ENCODE data around the gene HGFAC. TPM values are rescaled to one million over a fixed set of nuclear protein-coding genes. Genes with fewer than 3 reads are reported as not detected.

HGFAC gene
- polyA plus RNA-seq, 1 of the 3 experiments (the other 2 are of a cell fraction), result 0.43 TPM

DNA sequence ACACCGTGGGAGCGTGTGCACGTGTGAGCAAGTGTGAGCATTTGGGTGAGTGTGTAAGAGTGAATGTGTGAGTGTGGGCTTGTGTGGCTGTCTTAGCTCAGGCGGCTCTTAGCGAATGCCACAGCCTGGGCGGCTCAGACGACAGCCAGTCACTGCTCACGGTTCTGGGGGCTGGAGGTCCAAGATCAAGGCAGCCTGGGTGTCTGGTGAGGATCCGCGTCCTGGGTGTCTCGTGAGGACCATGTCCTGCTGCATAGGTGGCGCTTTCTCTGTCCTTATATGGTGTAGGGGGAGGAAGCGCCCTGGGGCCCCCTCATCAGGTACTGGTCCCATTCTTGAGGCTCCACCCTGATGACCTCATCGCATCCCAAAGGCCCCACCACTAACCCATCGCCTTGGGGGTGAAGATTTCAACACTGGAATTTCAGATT is 25.8 kb downstream of the HGFAC start:
- ChIA-PET POLR2A (no interaction called here), CTCF (no interaction called here)
- Histone ChIP-seq H2AFZ (ENCODE audit: low read depth) (no peak overlapping the region), H3F3A (replicated peaks; ENCODE audit: insufficient read depth) (peaks cover 7% of the 10 kb centered on the region), H3K4me3 (ENCODE audit: low read depth in 2 of 2, low read length in 1 of 2) (no peak overlapping the region), H3K4me2 (no peak overlapping the region), H3K36me3 (replicated peaks in 1 of 2; ENCODE audit: control insufficient read depth in 1 of 2, insufficient read depth in 2 of 2, low read length in 1 of 2) (no peaks in the 10 kb centered on the region), H3K9me2 (no peaks in the 10 kb centered on the region), H3K27me3 (ENCODE audit: insufficient read depth) (no peaks in the 10 kb centered on the region; the same call in 1 of the 2 replicates), H4K20me1 (ENCODE audit: insufficient read depth) (no peaks in the 10 kb centered on the region), H3K9ac (no peak overlapping the region), H3K4me1 (ENCODE audit: control insufficient read depth in 1 of 2, insufficient read depth in 2 of 2, low read depth in 1 of 2, low read length in 1 of 2) (no peaks in the 10 kb centered on the region), H3K27ac (ENCODE audit: low read depth in 2 of 2, low read length in 1 of 2) (no peak overlapping the region), H3K79me2 (ENCODE audit: insufficient read depth) (no peaks in the 10 kb centered on the region), H3K9me3 (no peaks in the 10 kb centered on the region)
- TF ChIP-seq FOSL2 (IDR thresholded peaks at IDR 0.05; ENCODE audit: borderline replicate concordance, low read depth), result no peak
- TF ChIP-seq, protein P1, sequence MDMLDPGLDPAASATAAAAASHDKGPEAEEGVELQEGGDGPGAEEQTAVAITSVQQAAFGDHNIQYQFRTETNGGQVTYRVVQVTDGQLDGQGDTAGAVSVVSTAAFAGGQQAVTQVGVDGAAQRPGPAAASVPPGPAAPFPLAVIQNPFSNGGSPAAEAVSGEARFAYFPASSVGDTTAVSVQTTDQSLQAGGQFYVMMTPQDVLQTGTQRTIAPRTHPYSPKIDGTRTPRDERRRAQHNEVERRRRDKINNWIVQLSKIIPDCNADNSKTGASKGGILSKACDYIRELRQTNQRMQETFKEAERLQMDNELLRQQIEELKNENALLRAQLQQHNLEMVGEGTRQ (IDR thresholded peaks at IDR 0.05; ENCODE audit: borderline replicate concordance, low read depth, low read length), result no peak
- no peak for TF ChIP-seq YY1 (IDR thresholded peaks at IDR 0.05; ENCODE audit: low read depth)
- no peak for TF ChIP-seq RXRA (IDR thresholded peaks at IDR 0.05; ENCODE audit: borderline replicate concordance, low read depth)
- TF ChIP-seq TAF1 (IDR thresholded peaks at IDR 0.05; ENCODE audit: borderline replicate concordance, low read depth, low read length), result no peak
- TF ChIP-seq, protein P2, sequence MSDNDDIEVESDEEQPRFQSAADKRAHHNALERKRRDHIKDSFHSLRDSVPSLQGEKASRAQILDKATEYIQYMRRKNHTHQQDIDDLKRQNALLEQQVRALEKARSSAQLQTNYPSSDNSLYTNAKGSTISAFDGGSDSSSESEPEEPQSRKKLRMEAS (IDR thresholded peaks at IDR 0.05; ENCODE audit: low read depth), result no peak
- TF ChIP-seq FOXM1 (IDR thresholded peaks at IDR 0.05; ENCODE audit: low read depth), result no peak
- TF ChIP-seq RCOR1 (IDR thresholded peaks at IDR 0.05; ENCODE audit: low read length), result no peak
- TF ChIP-seq, protein P3, sequence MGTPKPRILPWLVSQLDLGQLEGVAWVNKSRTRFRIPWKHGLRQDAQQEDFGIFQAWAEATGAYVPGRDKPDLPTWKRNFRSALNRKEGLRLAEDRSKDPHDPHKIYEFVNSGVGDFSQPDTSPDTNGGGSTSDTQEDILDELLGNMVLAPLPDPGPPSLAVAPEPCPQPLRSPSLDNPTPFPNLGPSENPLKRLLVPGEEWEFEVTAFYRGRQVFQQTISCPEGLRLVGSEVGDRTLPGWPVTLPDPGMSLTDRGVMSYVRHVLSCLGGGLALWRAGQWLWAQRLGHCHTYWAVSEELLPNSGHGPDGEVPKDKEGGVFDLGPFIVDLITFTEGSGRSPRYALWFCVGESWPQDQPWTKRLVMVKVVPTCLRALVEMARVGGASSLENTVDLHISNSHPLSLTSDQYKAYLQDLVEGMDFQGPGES (IDR thresholded peaks at IDR 0.05; ENCODE audit: low read depth, low read length), result no peak
- TF ChIP-seq RAD21 (IDR thresholded peaks at IDR 0.05; ENCODE audit: low read length), result no peak
- no peak for TF ChIP-seq EP300 (IDR thresholded peaks at IDR 0.05; ENCODE audit: borderline replicate concordance in 1 of 2, low read depth in 1 of 2, low read length in 1 of 2)
- no peak for TF ChIP-seq CHD2 (IDR thresholded peaks at IDR 0.05; ENCODE audit: low read length, partially characterized antibody)
- TF ChIP-seq, protein P4, sequence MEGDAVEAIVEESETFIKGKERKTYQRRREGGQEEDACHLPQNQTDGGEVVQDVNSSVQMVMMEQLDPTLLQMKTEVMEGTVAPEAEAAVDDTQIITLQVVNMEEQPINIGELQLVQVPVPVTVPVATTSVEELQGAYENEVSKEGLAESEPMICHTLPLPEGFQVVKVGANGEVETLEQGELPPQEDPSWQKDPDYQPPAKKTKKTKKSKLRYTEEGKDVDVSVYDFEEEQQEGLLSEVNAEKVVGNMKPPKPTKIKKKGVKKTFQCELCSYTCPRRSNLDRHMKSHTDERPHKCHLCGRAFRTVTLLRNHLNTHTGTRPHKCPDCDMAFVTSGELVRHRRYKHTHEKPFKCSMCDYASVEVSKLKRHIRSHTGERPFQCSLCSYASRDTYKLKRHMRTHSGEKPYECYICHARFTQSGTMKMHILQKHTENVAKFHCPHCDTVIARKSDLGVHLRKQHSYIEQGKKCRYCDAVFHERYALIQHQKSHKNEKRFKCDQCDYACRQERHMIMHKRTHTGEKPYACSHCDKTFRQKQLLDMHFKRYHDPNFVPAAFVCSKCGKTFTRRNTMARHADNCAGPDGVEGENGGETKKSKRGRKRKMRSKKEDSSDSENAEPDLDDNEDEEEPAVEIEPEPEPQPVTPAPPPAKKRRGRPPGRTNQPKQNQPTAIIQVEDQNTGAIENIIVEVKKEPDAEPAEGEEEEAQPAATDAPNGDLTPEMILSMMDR (IDR thresholded peaks at IDR 0.05), result no peak
- no peak for DNase-seq
- 71% methylated on average over 7 of the region's 15 CpGs for WGBS (ENCODE audit: low lambda C conversion rate)

DNA sequence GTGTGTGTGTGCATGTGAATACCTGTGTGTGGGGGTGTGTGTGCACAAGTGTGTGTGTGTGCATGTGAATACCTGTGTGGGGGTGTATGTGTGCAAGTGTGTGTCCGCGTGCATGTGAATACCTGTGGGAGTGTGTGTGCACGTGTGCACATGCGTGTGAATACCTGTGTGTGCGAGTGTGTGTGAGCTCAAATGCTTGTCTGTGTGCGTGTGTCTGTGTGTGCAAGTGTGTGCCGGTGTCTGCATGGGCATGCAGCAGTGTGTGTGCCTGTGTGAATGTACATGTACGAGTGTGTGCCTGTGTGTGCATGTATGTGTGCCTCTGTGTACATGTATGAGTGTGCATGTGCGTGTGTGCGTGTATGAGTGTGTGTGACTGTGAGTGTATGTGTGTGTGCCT is 26.4 kb downstream of the HGFAC start:
- CTCF ChIA-PET, result no interaction called here
- H3K4me1 ChIP-seq (ENCODE audit: control insufficient read depth in 1 of 2, insufficient read depth in 2 of 2, low read depth in 1 of 2, low read length in 1 of 2), result no peaks in the 10 kb centered on the region
- TF ChIP-seq GABPA (IDR thresholded peaks at IDR 0.05; ENCODE audit: low read depth), result no peak
- no peak for TF ChIP-seq NRF1 (IDR thresholded peaks at IDR 0.05; ENCODE audit: low read depth, low read length)
- TF ChIP-seq RCOR1 (IDR thresholded peaks at IDR 0.05; ENCODE audit: low read length), result no peak
- TF ChIP-seq, protein P5, sequence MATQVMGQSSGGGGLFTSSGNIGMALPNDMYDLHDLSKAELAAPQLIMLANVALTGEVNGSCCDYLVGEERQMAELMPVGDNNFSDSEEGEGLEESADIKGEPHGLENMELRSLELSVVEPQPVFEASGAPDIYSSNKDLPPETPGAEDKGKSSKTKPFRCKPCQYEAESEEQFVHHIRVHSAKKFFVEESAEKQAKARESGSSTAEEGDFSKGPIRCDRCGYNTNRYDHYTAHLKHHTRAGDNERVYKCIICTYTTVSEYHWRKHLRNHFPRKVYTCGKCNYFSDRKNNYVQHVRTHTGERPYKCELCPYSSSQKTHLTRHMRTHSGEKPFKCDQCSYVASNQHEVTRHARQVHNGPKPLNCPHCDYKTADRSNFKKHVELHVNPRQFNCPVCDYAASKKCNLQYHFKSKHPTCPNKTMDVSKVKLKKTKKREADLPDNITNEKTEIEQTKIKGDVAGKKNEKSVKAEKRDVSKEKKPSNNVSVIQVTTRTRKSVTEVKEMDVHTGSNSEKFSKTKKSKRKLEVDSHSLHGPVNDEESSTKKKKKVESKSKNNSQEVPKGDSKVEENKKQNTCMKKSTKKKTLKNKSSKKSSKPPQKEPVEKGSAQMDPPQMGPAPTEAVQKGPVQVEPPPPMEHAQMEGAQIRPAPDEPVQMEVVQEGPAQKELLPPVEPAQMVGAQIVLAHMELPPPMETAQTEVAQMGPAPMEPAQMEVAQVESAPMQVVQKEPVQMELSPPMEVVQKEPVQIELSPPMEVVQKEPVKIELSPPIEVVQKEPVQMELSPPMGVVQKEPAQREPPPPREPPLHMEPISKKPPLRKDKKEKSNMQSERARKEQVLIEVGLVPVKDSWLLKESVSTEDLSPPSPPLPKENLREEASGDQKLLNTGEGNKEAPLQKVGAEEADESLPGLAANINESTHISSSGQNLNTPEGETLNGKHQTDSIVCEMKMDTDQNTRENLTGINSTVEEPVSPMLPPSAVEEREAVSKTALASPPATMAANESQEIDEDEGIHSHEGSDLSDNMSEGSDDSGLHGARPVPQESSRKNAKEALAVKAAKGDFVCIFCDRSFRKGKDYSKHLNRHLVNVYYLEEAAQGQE (IDR thresholded peaks at IDR 0.05; ENCODE audit: low read depth, low read length), result no peak
- TF ChIP-seq, protein P2 (IDR thresholded peaks at IDR 0.05; ENCODE audit: low read depth), result no peak
- TF ChIP-seq, protein P3 (IDR thresholded peaks at IDR 0.05; ENCODE audit: low read depth, low read length), result no peak
- TF ChIP-seq MXI1 (IDR thresholded peaks at IDR 0.05; ENCODE audit: low read depth, low read length), result no peak
- TF ChIP-seq ELF1 (IDR thresholded peaks at IDR 0.05), result no peak
- no peak for TF ChIP-seq FOXM1 (IDR thresholded peaks at IDR 0.05; ENCODE audit: low read depth)
- TF ChIP-seq MEF2A (IDR thresholded peaks at IDR 0.05; ENCODE audit: borderline replicate concordance, low read depth), result no peak

More for the DNA sequence above, 26.4 kb downstream of the HGFAC start:
- Histone ChIP-seq H3K9ac (no peak overlapping the region), H3K27ac (ENCODE audit: low read depth in 2 of 2, low read length in 1 of 2) (no peak overlapping the region), H3K4me2 (no peak overlapping the region), H3K9me3 (no peaks in the 10 kb centered on the region), H3K4me3 (ENCODE audit: low read depth in 2 of 2, low read length in 1 of 2) (no peak overlapping the region), H3K36me3 (replicated peaks in 1 of 2; ENCODE audit: control insufficient read depth in 1 of 2, insufficient read depth in 2 of 2, low read length in 1 of 2) (no peaks in the 10 kb centered on the region), H3K27me3 (ENCODE audit: insufficient read depth) (no peaks in the 10 kb centered on the region), H4K20me1 (ENCODE audit: insufficient read depth) (no peaks in the 10 kb centered on the region), H3K9me2 (no peaks in the 10 kb centered on the region), H3F3A (replicated peaks; ENCODE audit: insufficient read depth) (peaks cover 7% of the 10 kb centered on the region), H2AFZ (ENCODE audit: low read depth) (no peak overlapping the region), H3K79me2 (ENCODE audit: insufficient read depth) (no peaks in the 10 kb centered on the region)
- no peak for DNase-seq
- WGBS (ENCODE audit: low lambda C conversion rate), result 87% methylated on average over 10 of the region's 10 CpGs
- POLR2A ChIA-PET, result no interaction called here
